H1 (cell line): Measurements from ENCODE around the gene GPR68. TPM values are rescaled to one million over a fixed set of nuclear protein-coding genes. Genes with fewer than 3 reads are reported as not detected.

ENCODE experiments used
- CTCF ChIA-PET: fragments of 300-600 bp; sonication (Branson Sonifier 250); formaldehyde crosslinking; loops from one replicate; lab custom pipeline; 2021; ENCODE audit not compliant: partially characterized antibody; lab: Charles Lee
- POLR2A ChIA-PET: fragments of 300-600 bp; sonication (Branson Sonifier 250); formaldehyde crosslinking; loops from one replicate; lab custom pipeline; 2021; ENCODE audit warnings: inconsistent platforms; ENCODE audit not compliant: partially characterized antibody; lab: Charles Lee
- DNase-seq, 2 experiments: peaks; one replicate each; pipeline versions ENCODE4 v3.0.0 to v3.0.0-alpha.2; 2010 to 2022; ENCODE audit warnings: low spot score in 2 of 2, low read depth in 1 of 2, mixed read lengths in 1 of 2
- FAIRE-seq: peaks from 2 replicates; lab custom pipeline; 2011; peaks lifted over from hg19 to GRCh38; lab: Jason Lieb, UNC
- H2AFZ ChIP-seq: 2 replicates; pipeline ENCODE4 v1.8.1; 2012; ENCODE audit warnings: low read length, inconsistent platforms
- H2AK5ac ChIP-seq: 2 replicates; pipeline ENCODE4 v1.6.1; 2013; ENCODE audit warnings: low read depth, low read length
- H2BK120ac ChIP-seq: replicated peaks from 2 replicates; pipeline ENCODE3; 2013; ENCODE audit warnings: low read depth, low read length, inconsistent platforms
- H2BK12ac ChIP-seq: 2 replicates; pipeline ENCODE4 v1.6.1; 2013; ENCODE audit warnings: low read depth, low read length
- H2BK15ac ChIP-seq: 2 replicates; pipeline ENCODE4 v1.6.1; 2013; ENCODE audit warnings: low read length
- H2BK20ac ChIP-seq: 2 replicates; pipeline ENCODE4 v1.6.1; 2013; ENCODE audit warnings: low read length
- H2BK5ac ChIP-seq: 2 replicates; pipeline ENCODE4 v1.6.1; 2013; ENCODE audit warnings: low read depth, low read length
- H3K14ac ChIP-seq: 2 replicates; pipeline ENCODE4 v1.6.1; 2013; ENCODE audit warnings: inconsistent platforms; ENCODE audit not compliant: insufficient read length
- H3K18ac ChIP-seq: 2 replicates; pipeline ENCODE4 v1.6.1; 2013; ENCODE audit warnings: low read length; ENCODE audit errors: extremely low read depth
- H3K23ac ChIP-seq: 2 replicates; pipeline ENCODE4 v1.6.1; 2013; ENCODE audit warnings: inconsistent platforms; ENCODE audit not compliant: insufficient read length
- H3K23me2 ChIP-seq: 2 replicates; pipeline ENCODE4 v1.6.1; 2013; ENCODE audit warnings: low read depth, low read length
- H3K27ac ChIP-seq: 2 replicates; pipeline ENCODE4 v1.6.1; 2011; ENCODE audit warnings: low read depth, low read length, inconsistent platforms
- H3K27me3 ChIP-seq, 4 experiments: replicated peaks in 1 of 4; 1 replicate in 1 of 4; 2 replicates in 3 of 4; pipeline versions ENCODE4 v1.6.1 to v1.8.1; 2011 to 2013; ENCODE audit warnings: low read length in 3 of 4, mild to moderate bottlenecking in 3 of 4, inconsistent platforms in 2 of 4, mixed read lengths in 2 of 4, moderate library complexity in 1 of 4; ENCODE audit not compliant: control insufficient read depth in 3 of 4, insufficient read depth in 3 of 4; ENCODE audit errors: extremely low read depth in 1 of 4
- H3K36me3 ChIP-seq, 4 experiments: 2 replicates each; pipeline versions ENCODE4 v1.6.1 to v1.8.1; 2011 to 2013; ENCODE audit warnings: mild to moderate bottlenecking in 4 of 4, low read length in 3 of 4, moderate library complexity in 2 of 4, control low read depth in 1 of 4, inconsistent platforms in 1 of 4; ENCODE audit not compliant: insufficient read depth in 4 of 4, control insufficient read depth in 2 of 4
- H3K4ac ChIP-seq: replicated peaks from 2 replicates; pipeline ENCODE3; 2013; ENCODE audit warnings: low read length, low read depth, mixed read lengths, inconsistent platforms; ENCODE audit not compliant: insufficient read length
- H3K4me1 ChIP-seq, 4 experiments: replicated peaks in 1 of 4; 1 replicate in 1 of 4; 2 replicates in 3 of 4; pipeline versions ENCODE4 v1.6.1 to v1.8.1; 2011 to 2013; ENCODE audit warnings: low read length in 3 of 4, inconsistent platforms in 2 of 4, mixed read lengths in 1 of 4; ENCODE audit not compliant: insufficient read depth in 4 of 4, control insufficient read depth in 3 of 4
- H3K4me2 ChIP-seq, 2 experiments: 2 replicates each; pipeline versions ENCODE4 v1.6.1 to v1.8.1; 2011 to 2013; ENCODE audit warnings: low read depth in 2 of 2, low read length in 2 of 2, control low read depth in 1 of 2, inconsistent platforms in 1 of 2, mild to moderate bottlenecking in 1 of 2; ENCODE audit not compliant: insufficient read depth in 1 of 2
- H3K4me3 ChIP-seq, 4 experiments: fragments of 200-600, 300-600 bp in 1 of 4; sonication (generic), shearing (Covaris generic), sonication (Bioruptor Twin) in 1 of 4; 2 replicates each; pipeline versions ENCODE4 v1.5.1 to v1.8.1; 2011 to 2016; ENCODE audit warnings: low read length in 4 of 4, low read depth in 3 of 4, control low read depth in 2 of 4, inconsistent platforms in 2 of 4, mild to moderate bottlenecking in 2 of 4, mixed read lengths in 1 of 4, moderate library complexity in 1 of 4; ENCODE audit not compliant: insufficient read depth in 2 of 4; ENCODE audit errors: extremely low read depth in 1 of 4
- H3K56ac ChIP-seq: replicated peaks from 2 replicates; pipeline ENCODE3; 2013; ENCODE audit warnings: low read depth, mild to moderate bottlenecking, mixed read lengths, low read length, inconsistent platforms; ENCODE audit not compliant: insufficient read length
- H3K79me1 ChIP-seq: 2 replicates; pipeline ENCODE4 v1.6.1; 2013; ENCODE audit warnings: low read depth, low read length, control low read depth
- H3K79me2 ChIP-seq, 2 experiments: 2 replicates each; pipeline versions ENCODE4 v1.6.1 to v1.8.1; 2012 to 2013; ENCODE audit warnings: low read length in 2 of 2, mild to moderate bottlenecking in 2 of 2, inconsistent platforms in 1 of 2; ENCODE audit not compliant: insufficient read depth in 2 of 2, control insufficient read depth in 1 of 2
- H3K9ac ChIP-seq, 4 experiments: replicated peaks in 1 of 4; 1 replicate in 1 of 4; 2 replicates in 3 of 4; pipeline versions ENCODE4 v1.6.1 to v1.8.1; 2011 to 2013; ENCODE audit warnings: low read depth in 3 of 4, low read length in 3 of 4, control low read depth in 2 of 4, mild to moderate bottlenecking in 2 of 4, moderate library complexity in 2 of 4, inconsistent platforms in 1 of 4; ENCODE audit errors: extremely low read depth in 1 of 4
- H3K9me3 ChIP-seq, 2 experiments: 2 replicates each; pipeline versions ENCODE4 v1.6.1 to v1.8.1; 2012 to 2013; ENCODE audit warnings: mild to moderate bottlenecking in 2 of 2, moderate library complexity in 2 of 2, control low read depth in 1 of 2, inconsistent platforms in 1 of 2, low read depth in 1 of 2, low read length in 1 of 2, mixed read lengths in 1 of 2; ENCODE audit not compliant: insufficient read depth in 2 of 2
- H4K20me1 ChIP-seq, 2 experiments: replicated peaks in 1 of 2; 2 replicates each; pipeline versions ENCODE3 to v1.8.1; 2011 to 2013; ENCODE audit warnings: inconsistent platforms in 2 of 2, low read length in 2 of 2, mild to moderate bottlenecking in 1 of 2; ENCODE audit not compliant: insufficient read depth in 2 of 2, control insufficient read depth in 1 of 2
- H4K5ac ChIP-seq: 2 replicates; pipeline ENCODE4 v1.6.1; 2013; ENCODE audit warnings: low read length, low read depth, mixed read lengths, inconsistent platforms; ENCODE audit not compliant: insufficient read length
- H4K8ac ChIP-seq: 2 replicates; pipeline ENCODE4 v1.8.0; 2013; ENCODE audit warnings: mild to moderate bottlenecking, moderate library complexity, low read length, inconsistent platforms; ENCODE audit not compliant: insufficient read depth; ENCODE audit errors: extremely low read depth
- H4K91ac ChIP-seq: replicated peaks from 2 replicates; pipeline ENCODE3; 2013; ENCODE audit warnings: low read length, mixed read lengths, inconsistent platforms; ENCODE audit not compliant: insufficient read length
- RBBP5 ChIP-seq: IDR thresholded peaks from 2 replicates; pipeline ENCODE4 v1.7.1; 2012; ENCODE audit warnings: low read depth, mild to moderate bottlenecking, inconsistent platforms, low read length, moderate library complexity, borderline replicate concordance
- RNF2 ChIP-seq: fragments of 200-900, 300-1000 bp; sonication (generic); IDR thresholded peaks from 2 replicates; pipeline ENCODE4 v1.7.1; 2016; ENCODE audit warnings: borderline replicate concordance, low read depth, mild to moderate bottlenecking, antibody characterized with exemption, low read length; ENCODE audit not compliant: poor library complexity, severe bottlenecking; ENCODE audit errors: missing control alignments
- TCF12 ChIP-seq: IDR thresholded peaks from 2 replicates; pipeline ENCODE4 v1.6.1; 2011; ENCODE audit warnings: low read depth, mild to moderate bottlenecking, low read length
- WGBS, 2 experiments: shearing (Covaris generic) in 1 of 2; methylation state at CpG; one replicate each; pipeline versions ENCODE4 v1.1.6 to v1.1.7; 2013 to 2015; ENCODE audit warnings: low lambda C conversion rate in 2 of 2, mixed read lengths in 2 of 2, inconsistent platforms in 1 of 2, low coverage in 1 of 2, missing lambda C conversion rate in 1 of 2; ENCODE audit not compliant: insufficient replicate concordance in 2 of 2, insufficient coverage in 1 of 2, insufficient read length in 1 of 2; ENCODE audit errors: extremely low coverage in 1 of 2, missing lambda C conversion rate in 1 of 2; 5-methylcytosine and 5-hydroxymethylcytosine counted together
- polyA plus RNA-seq, 7 experiments: library from polyadenylated mRNA; depleted of rRNA in 3 of 7; stranded (reverse) in 5 of 7; unstranded in 2 of 7; fragments of >200 nt in 5 of 7; fragments of 200-250 nt in 2 of 7; gene quantifications; 1 replicate in 5 of 7; 2 replicates in 1 of 7; 4 replicates in 1 of 7; pipeline versions ENCODE4 v1.2.1 to v1.2.3, GENCODE V29; 2011 to 2013; ENCODE audit warnings: missing spikeins in 2 of 7, mixed read lengths in 2 of 7
- total RNA-seq: library from RNA; stranded (reverse); fragmentation: NEBNext Ultra II Directional; extraction: Animal tissue kit (Norgen Biotek cat#: 25700); gene quantifications from 2 replicates; pipeline ENCODE4 v1.2.1, GENCODE V29; 2021

Gene GPR68
- total and polyA plus RNA-seq, 2 of the 8 experiments (the other 6 are each of a cell fraction or from before 2014, with no cell fraction given) = 0.22 to 0.76 TPM

GRCh38 chr14:91284791-91285548 is 40.5 kb upstream of the GPR68 start:
- no peaks in the 10 kb centered on the region for H3K27me3 ChIP-seq
- DNase-seq = no peak
- no peaks in the 10 kb centered on the region for H3K4me1 ChIP-seq
- H3K9ac ChIP-seq = no peak overlapping the region
- no peak overlapping the region for H2BK12ac ChIP-seq
- no peaks in the 10 kb centered on the region for H3K9me3 ChIP-seq
- H3K4me2 ChIP-seq = no peak overlapping the region
- H2BK15ac ChIP-seq = no peak overlapping the region
- H3K79me2 ChIP-seq = no peaks in the 10 kb centered on the region
- ChIA-PET POLR2A (no interaction called here), CTCF (interaction anchor here (0.6 to 7.5 kb wide), 22 partner anchors 7 to 190 kb away, joined by 3 to 84 read pairs (median 6); no protein-coding TSS in a partner anchor)
- H2BK20ac ChIP-seq = no peak overlapping the region
- H3K56ac ChIP-seq = no peak overlapping the region
- peaks cover 9 to 57% (median 41%) of the 10 kb centered on the region in 4 experiments for H3K36me3 ChIP-seq
- WGBS, 2 experiments = 89% methylated on average over 14 of the region's 14 CpGs; no CpG with 5 or more reads in 1 of the 2 experiments
- H3K23me2 ChIP-seq = no peaks in the 10 kb centered on the region
- H3K4me3 ChIP-seq = no peak overlapping the region
- H2BK120ac ChIP-seq = no peak overlapping the region
- no peak overlapping the region for H3K23ac ChIP-seq
- H4K20me1 ChIP-seq = peaks cover 1 to 3% of the 10 kb centered on the region in 2 experiments
- H3K27ac ChIP-seq = no peak overlapping the region
- TF ChIP-seq TCF12 = no peak
- TF ChIP-seq RNF2 = no peak
- TF ChIP-seq RBBP5 = no peak
- TF ChIP-seq, all 59 proteins: peak for 0
- no peak overlapping the region for H2AK5ac ChIP-seq
- no peak overlapping the region for H3K18ac ChIP-seq
- H4K8ac ChIP-seq = no peak overlapping the region
- H3K4ac ChIP-seq = no peak overlapping the region
- no peak overlapping the region for H4K91ac ChIP-seq
- H3K14ac ChIP-seq = no peak overlapping the region
- H2AFZ ChIP-seq = no peak overlapping the region
- H2BK5ac ChIP-seq = no peak overlapping the region
- no peak for FAIRE-seq
- no peaks in the 10 kb centered on the region for H3K79me1 ChIP-seq
- no peak overlapping the region for H4K5ac ChIP-seq
